Measurements from ENCODE around the gene RSU1.
"Not testable (repeated sequence)": the region's sequence is repeated elsewhere in the genome, so short reads cannot be mapped to it uniquely, and the experiment has no call there.

RSU1 gene

GRCh38 chr10:16768702-16769101 lies 48.5 kb downstream of the RSU1 start:
- TF ChIP-seq, protein P1, sequence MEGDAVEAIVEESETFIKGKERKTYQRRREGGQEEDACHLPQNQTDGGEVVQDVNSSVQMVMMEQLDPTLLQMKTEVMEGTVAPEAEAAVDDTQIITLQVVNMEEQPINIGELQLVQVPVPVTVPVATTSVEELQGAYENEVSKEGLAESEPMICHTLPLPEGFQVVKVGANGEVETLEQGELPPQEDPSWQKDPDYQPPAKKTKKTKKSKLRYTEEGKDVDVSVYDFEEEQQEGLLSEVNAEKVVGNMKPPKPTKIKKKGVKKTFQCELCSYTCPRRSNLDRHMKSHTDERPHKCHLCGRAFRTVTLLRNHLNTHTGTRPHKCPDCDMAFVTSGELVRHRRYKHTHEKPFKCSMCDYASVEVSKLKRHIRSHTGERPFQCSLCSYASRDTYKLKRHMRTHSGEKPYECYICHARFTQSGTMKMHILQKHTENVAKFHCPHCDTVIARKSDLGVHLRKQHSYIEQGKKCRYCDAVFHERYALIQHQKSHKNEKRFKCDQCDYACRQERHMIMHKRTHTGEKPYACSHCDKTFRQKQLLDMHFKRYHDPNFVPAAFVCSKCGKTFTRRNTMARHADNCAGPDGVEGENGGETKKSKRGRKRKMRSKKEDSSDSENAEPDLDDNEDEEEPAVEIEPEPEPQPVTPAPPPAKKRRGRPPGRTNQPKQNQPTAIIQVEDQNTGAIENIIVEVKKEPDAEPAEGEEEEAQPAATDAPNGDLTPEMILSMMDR (IDR thresholded peaks at IDR 0.05; ENCODE audit: control insufficient read depth, extremely low read depth, insufficient read depth) = no peak
- DNase-seq (ENCODE audit: low read depth) = no peak
- H3K4me3 ChIP-seq (ENCODE audit: low read depth, low read length) = no peak overlapping the region

DNA sequence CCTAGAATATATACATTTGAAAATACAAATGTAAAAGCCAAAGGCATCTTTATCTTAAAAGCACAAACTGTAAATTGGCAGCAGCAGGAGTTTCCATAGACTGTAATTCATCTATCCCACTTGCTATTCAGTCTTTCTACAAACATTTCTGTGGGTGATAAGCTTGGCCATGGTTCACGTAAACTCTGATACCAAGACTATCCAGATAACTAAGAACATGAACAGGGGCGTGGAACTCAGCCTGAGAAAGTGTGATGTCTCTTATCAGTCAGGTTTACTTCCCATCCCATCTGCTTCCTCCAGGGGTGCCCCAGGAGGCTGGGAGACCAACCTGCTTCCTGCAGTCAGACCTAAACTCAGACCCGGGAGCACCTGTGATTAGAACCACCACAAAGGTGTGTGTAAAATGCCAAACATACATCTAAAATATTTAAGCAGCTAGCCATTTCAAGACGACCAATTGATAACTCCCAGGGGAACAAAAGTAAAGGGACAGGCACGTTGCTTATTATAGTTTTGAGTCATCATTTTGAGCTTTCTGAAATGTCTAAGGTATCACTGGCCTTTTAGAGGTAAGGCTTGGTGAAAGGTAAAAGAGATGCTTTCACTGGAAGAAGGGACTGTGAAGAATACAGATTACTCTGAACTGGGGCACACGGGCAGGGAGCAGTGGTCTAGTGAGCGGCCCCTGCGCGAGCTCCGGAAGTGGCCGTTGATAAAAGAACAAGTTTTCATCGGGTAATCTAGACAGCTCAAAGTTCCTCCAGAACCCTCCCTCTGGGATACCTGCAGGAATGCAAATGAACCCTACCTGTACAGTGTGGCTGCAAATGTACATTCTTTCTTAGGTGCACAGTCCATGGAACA lies 51.5 kb downstream of the RSU1 start:
- no peak for DNase-seq (ENCODE audit: low read depth)
- TF ChIP-seq, protein P1 (IDR thresholded peaks at IDR 0.05; ENCODE audit: control insufficient read depth, extremely low read depth, insufficient read depth) = no peak
- H3K4me3 ChIP-seq (ENCODE audit: low read depth, low read length) = no peak overlapping the region

GRCh38 chr10:16761300-16761699 lies 55.9 kb downstream of the RSU1 start:
- no peak for DNase-seq (ENCODE audit: low read depth)
- TF ChIP-seq, protein P1 (IDR thresholded peaks at IDR 0.05; ENCODE audit: control insufficient read depth, extremely low read depth, insufficient read depth) = no peak
- H3K4me3 ChIP-seq (ENCODE audit: low read depth, low read length) = no peak overlapping the region

GRCh38 chr10:16756561-16757221 lies 60.5 kb downstream of the RSU1 start:
- no peak overlapping the region for H3K4me3 ChIP-seq (ENCODE audit: low read depth, low read length)
- TF ChIP-seq, protein P1 (IDR thresholded peaks at IDR 0.05; ENCODE audit: control insufficient read depth, extremely low read depth, insufficient read depth) = no peak
- no peak for DNase-seq (ENCODE audit: low read depth)

- H3K4me3 ChIP-seq (ENCODE audit: low read depth, low read length) = no peak overlapping the region
- DNase-seq (ENCODE audit: low read depth) = no peak
- TF ChIP-seq, protein P1 (IDR thresholded peaks at IDR 0.05; ENCODE audit: control insufficient read depth, extremely low read depth, insufficient read depth) = no peak
Measured at GRCh38 chr10:16754765-16755164, 62.5 kb downstream of the RSU1 start.

- not testable (repeated sequence) for DNase-seq (ENCODE audit: low read depth); H3K4me3 ChIP-seq (ENCODE audit: low read depth, low read length)
Measured at GRCh38 chr10:16752849-16753248, 64.4 kb downstream of the RSU1 start.

DNA sequence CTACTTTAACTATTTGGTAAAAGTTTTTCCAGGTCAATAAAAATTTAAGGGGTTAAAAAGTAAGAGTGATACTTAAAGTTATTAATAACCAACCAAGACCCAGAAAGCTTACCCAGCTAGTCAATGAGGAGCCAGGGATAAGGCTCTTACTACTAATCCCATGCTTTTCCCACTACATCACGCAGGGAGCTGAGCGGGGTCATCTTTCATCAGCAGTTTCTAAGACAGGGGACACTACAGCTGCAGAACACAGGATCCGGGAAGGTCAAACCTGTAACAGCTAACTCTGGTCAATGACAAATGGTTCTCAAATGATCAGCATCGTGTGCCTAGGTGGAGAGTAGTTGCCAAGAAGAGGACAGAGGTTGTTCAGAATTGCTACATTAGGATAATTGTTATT lies 65.1 kb downstream of the RSU1 start:
- TF ChIP-seq, protein P1 (IDR thresholded peaks at IDR 0.05; ENCODE audit: control insufficient read depth, extremely low read depth, insufficient read depth) = no peak
- DNase-seq (ENCODE audit: low read depth) = no peak
- H3K4me3 ChIP-seq (ENCODE audit: low read depth, low read length) = no peak overlapping the region

Data from LNCaP clone FGC (cell line).